NB4 (cell line): Measurements from ENCODE around the gene ANKRD33B.
A peak's percentile ranks its signal among the peaks of the same experiment; 100 is the strongest.

Experiments used
- DNase-seq: peaks from one replicate; pipeline ENCODE4 v3.0.0; 2010; ENCODE audit warnings: low read depth
- H3K4me3 ChIP-seq: one replicate; pipeline ENCODE4 v1.5.1; 2011; ENCODE audit warnings: mild to moderate bottlenecking, low read depth, low read length, moderate library complexity
- MYC ChIP-seq: IDR thresholded peaks from 2 replicates; pipeline ENCODE4 v1.6.1; 2011; ENCODE audit warnings: low read depth, low read length
- POLR2A ChIP-seq: IDR thresholded peaks from 2 replicates; pipeline ENCODE4 v1.6.1; 2011; ENCODE audit warnings: mild to moderate bottlenecking; ENCODE audit not compliant: insufficient read length; ENCODE audit errors: extremely low read depth
- TF ChIP-seq, protein P1 (sequence below): IDR thresholded peaks from 2 replicates; pipeline ENCODE4 v1.6.1; 2011; ENCODE audit warnings: low read depth, low read length
- TF ChIP-seq, protein P2 (sequence below): IDR thresholded peaks from one replicate; pipeline ENCODE4 v1.5.1; 2012; ENCODE audit warnings: low read depth, low read length

ANKRD33B gene

GRCh38 chr5:10621832-10622231 is 58.0 kb downstream of the ANKRD33B start:
- DNase-seq = peak; percentile 83
- TF ChIP-seq, protein P1, sequence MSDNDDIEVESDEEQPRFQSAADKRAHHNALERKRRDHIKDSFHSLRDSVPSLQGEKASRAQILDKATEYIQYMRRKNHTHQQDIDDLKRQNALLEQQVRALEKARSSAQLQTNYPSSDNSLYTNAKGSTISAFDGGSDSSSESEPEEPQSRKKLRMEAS = no peak
- TF ChIP-seq, protein P2, sequence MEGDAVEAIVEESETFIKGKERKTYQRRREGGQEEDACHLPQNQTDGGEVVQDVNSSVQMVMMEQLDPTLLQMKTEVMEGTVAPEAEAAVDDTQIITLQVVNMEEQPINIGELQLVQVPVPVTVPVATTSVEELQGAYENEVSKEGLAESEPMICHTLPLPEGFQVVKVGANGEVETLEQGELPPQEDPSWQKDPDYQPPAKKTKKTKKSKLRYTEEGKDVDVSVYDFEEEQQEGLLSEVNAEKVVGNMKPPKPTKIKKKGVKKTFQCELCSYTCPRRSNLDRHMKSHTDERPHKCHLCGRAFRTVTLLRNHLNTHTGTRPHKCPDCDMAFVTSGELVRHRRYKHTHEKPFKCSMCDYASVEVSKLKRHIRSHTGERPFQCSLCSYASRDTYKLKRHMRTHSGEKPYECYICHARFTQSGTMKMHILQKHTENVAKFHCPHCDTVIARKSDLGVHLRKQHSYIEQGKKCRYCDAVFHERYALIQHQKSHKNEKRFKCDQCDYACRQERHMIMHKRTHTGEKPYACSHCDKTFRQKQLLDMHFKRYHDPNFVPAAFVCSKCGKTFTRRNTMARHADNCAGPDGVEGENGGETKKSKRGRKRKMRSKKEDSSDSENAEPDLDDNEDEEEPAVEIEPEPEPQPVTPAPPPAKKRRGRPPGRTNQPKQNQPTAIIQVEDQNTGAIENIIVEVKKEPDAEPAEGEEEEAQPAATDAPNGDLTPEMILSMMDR = no peak
- TF ChIP-seq MYC (no peak), POLR2A (no peak)
- H3K4me3 ChIP-seq = no peak overlapping the region

GRCh38 chr5:10622810-10623209 is 58.9 kb downstream of the ANKRD33B start:
- TF ChIP-seq, protein P1 = no peak
- TF ChIP-seq, protein P2 = no peak
- TF ChIP-seq MYC (no peak), POLR2A (no peak)
- H3K4me3 ChIP-seq = no peak overlapping the region
- DNase-seq = no peak

GRCh38 chr5:10623305-10623910 is 59.5 kb downstream of the ANKRD33B start:
- DNase-seq = no peak
- H3K4me3 ChIP-seq = no peak overlapping the region
- TF ChIP-seq, protein P2 = no peak
- TF ChIP-seq POLR2A (no peak), MYC (no peak)
- TF ChIP-seq, protein P1 = no peak

- DNase-seq = no peak
- H3K4me3 ChIP-seq = no peak overlapping the region
- TF ChIP-seq, protein P2 = no peak
- TF ChIP-seq, protein P1 = no peak
- TF ChIP-seq MYC (no peak), POLR2A (no peak)
Observed at GRCh38 chr5:10624206-10624605, 60.3 kb downstream of the ANKRD33B start.

- TF ChIP-seq, protein P1 = no peak
- TF ChIP-seq POLR2A (no peak), MYC (no peak)
- TF ChIP-seq, protein P2 = no peak
- no peak overlapping the region for H3K4me3 ChIP-seq
- no peak for DNase-seq
Observed at GRCh38 chr5:10624679-10625078, 60.8 kb downstream of the ANKRD33B start.
